HEK293 (cell line): ENCODE measurements around the gene PKP4.

ENCODE experiments used
- CTCF ChIP-seq: fragments of 450-650 bp; formaldehyde crosslinking; IDR thresholded peaks from 2 replicates; pipeline ENCODE4 v1.5.1; 2016; ENCODE audit warnings: missing biosample characterization, missing genetic modification characterization
- HOXA7 ChIP-seq: sonication (generic); formaldehyde crosslinking; IDR thresholded peaks from 2 replicates; pipeline ENCODE4 v1.8.1; 2022; ENCODE audit warnings: missing genetic modification reagents, borderline replicate concordance
- KLF1 ChIP-seq: fragments of 450-650 bp; formaldehyde crosslinking; IDR thresholded peaks from 2 replicates; pipeline ENCODE4 v1.5.1; 2016; ENCODE audit warnings: missing biosample characterization, missing genetic modification characterization
- TCF7L2 ChIP-seq: IDR thresholded peaks from 2 replicates; pipeline ENCODE4 v1.6.1; 2011; ENCODE audit warnings: low read depth, mild to moderate bottlenecking, inconsistent platforms, low read length, moderate library complexity, borderline replicate concordance
- YY1 ChIP-seq: fragments of 450-650 bp; formaldehyde crosslinking; IDR thresholded peaks from 2 replicates; pipeline ENCODE4 v1.5.1; 2018; ENCODE audit warnings: missing biosample characterization, missing genetic modification characterization
- ZBTB11 ChIP-seq: fragments of 450-650 bp; formaldehyde crosslinking; conservative IDR thresholded peaks from 2 replicates; pipeline ENCODE4 v1.5.1; 2016; ENCODE audit warnings: low read depth, missing biosample characterization, missing genetic modification characterization
- ZNF138 ChIP-seq: fragments of 450-650 bp; formaldehyde crosslinking; IDR thresholded peaks from 2 replicates; pipeline ENCODE4 v1.5.1; 2016; ENCODE audit warnings: missing biosample characterization, missing genetic modification characterization, borderline replicate concordance
- ZNF274 ChIP-seq, 2 experiments: fragments of 200-500 bp in 1 of 2; fragments of 450-650 bp in 1 of 2; sonication (Bioruptor generic) in 1 of 2; formaldehyde crosslinking in 1 of 2; IDR thresholded peaks; 2 replicates each; pipeline versions ENCODE4 v1.5.1 to v1.6.1; 2014 to 2016; ENCODE audit warnings: borderline replicate concordance in 1 of 2, inconsistent platforms in 1 of 2, low read length in 1 of 2, missing biosample characterization in 1 of 2, missing genetic modification characterization in 1 of 2
- ZNF558 ChIP-seq: fragments of 450-650 bp; formaldehyde crosslinking; IDR thresholded peaks from 2 replicates; pipeline ENCODE4 v1.5.1; 2016; ENCODE audit warnings: missing biosample characterization, missing genetic modification characterization
- ZNF585B ChIP-seq: fragments of 450-650 bp; formaldehyde crosslinking; IDR thresholded peaks from 2 replicates; pipeline ENCODE4 v1.5.1; 2016; ENCODE audit warnings: missing biosample characterization, missing genetic modification characterization
- ZNF785 ChIP-seq: fragments of 450-650 bp; formaldehyde crosslinking; IDR thresholded peaks from 2 replicates; pipeline ENCODE4 v1.5.1; 2016; ENCODE audit warnings: missing biosample characterization, missing genetic modification characterization

GRCh38 chr2:158500333-158500732 is 43.6 kb downstream of the PKP4 start:
- no peak for TF ChIP-seq ZNF274 (IDR thresholded peaks at IDR 0.05; ENCODE audit: low read length)
- TF ChIP-seq ZNF274 (tag by site-specific recombination; IDR thresholded peaks at IDR 0.05; ENCODE audit: borderline replicate concordance) = no peak
- TF ChIP-seq CTCF (tag by site-specific recombination) = no peak
- TF ChIP-seq HOXA7 (CRISPR knock-in tag) = no peak
- no peak for TF ChIP-seq ZNF558 (tag by site-specific recombination)
- no peak for TF ChIP-seq TCF7L2
- no peak for TF ChIP-seq YY1
- no peak for TF ChIP-seq ZNF785 (tag by site-specific recombination)
- no peak for TF ChIP-seq KLF1 (tag by site-specific recombination)
- TF ChIP-seq ZBTB11 (tag by site-specific recombination) = no peak
- TF ChIP-seq ZNF138 (tag by site-specific recombination) = no peak
- TF ChIP-seq ZNF585B = no peak
